ENCODE measurements around the gene SEMG2.
A peak's percentile ranks its signal among the peaks of the same experiment; 100 is the strongest.

The SEMG2 gene

DNA sequence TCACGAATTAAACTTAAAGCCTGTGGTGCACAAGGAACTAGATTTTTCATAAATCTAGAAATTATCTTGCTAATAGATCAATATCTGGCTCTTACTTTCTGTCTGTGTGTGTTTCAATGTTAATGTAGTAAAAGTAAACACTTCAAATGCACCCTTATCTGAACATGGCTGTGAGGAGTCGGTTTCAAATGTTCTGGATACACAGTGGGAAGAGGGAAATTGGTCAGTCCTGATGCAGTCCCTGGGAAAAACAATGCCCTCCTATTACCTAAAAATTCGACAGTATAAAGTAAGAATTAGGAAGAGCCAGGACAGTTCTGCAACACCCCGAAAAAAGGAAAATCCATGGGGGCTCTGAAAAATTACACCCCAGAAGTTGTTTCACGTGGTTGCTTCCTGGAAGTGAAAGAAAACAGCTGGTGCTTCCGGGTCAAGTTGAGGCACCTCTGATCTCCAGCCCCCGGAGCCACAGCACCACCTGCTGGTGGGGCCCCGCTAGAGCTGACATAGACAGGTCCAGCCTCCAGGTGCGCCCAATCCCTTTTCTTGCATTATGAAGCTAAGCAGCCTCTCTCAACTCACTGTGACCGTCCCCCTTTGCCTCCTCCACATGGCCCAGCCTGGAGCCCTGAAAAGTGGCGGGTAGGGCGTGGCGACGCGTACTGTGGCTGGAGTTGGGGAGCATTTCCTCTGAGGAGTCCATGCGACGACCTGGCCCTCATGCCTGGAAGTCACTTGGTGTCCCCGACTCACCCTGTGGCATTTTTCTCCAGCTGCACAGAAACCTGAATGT is 8.3 kb downstream of the SEMG2 start:
- peak; percentile 6 for DNase-seq

- DNase-seq = no peak
Observed at GRCh38 chr20:45230631-45231030, 9.5 kb downstream of the SEMG2 start.

DNA sequence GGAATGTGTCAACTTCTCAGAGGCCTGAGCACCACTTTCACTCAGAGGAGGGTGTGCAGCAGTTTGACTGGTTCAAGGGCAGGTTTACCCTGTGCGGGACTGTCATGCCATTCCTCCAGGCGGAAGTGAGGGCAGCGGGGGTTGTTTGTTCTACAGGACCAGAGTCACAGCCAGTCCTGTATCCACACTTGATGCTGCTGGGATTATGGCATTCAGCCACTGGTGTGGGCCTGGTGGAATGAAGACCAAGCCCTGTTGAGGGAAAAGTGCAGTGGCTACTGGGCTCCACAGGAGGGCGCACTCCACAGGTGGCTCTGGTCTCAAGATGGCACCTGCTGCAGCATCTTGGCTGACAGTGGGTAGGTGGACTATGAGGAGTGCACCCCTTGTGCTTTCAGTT is 14.8 kb downstream of the SEMG2 start:
- DNase-seq = no peak

DNA sequence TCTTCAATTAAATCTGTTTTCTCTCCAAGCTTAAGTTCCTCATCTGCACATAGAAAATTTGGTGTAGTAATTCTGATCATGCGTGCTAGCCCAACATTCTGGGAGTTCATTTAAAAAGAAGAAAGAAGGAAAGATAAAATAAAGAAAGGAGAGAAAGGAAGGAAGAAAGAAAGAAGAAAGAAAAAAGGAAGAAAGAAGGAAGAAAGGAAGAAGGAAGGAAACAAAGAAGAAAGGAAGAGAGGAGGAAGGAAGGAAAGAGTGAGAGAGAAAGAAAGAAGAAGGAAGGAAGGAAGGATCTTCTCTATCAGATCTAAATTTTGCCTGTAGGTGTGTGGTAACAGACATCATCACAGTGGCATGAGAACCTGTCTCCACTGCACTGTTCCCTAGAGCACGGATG is 17.0 kb downstream of the SEMG2 start:
- no peak for DNase-seq

GRCh38 chr20:45246109-45246508 is 24.9 kb downstream of the SEMG2 start:
- no peak for DNase-seq

GRCh38 chr20:45247865-45248264 is 26.7 kb downstream of the SEMG2 start:
- DNase-seq = no peak

GRCh38 chr20:45248609-45249008 is 27.4 kb downstream of the SEMG2 start:
- no peak for DNase-seq

DNA sequence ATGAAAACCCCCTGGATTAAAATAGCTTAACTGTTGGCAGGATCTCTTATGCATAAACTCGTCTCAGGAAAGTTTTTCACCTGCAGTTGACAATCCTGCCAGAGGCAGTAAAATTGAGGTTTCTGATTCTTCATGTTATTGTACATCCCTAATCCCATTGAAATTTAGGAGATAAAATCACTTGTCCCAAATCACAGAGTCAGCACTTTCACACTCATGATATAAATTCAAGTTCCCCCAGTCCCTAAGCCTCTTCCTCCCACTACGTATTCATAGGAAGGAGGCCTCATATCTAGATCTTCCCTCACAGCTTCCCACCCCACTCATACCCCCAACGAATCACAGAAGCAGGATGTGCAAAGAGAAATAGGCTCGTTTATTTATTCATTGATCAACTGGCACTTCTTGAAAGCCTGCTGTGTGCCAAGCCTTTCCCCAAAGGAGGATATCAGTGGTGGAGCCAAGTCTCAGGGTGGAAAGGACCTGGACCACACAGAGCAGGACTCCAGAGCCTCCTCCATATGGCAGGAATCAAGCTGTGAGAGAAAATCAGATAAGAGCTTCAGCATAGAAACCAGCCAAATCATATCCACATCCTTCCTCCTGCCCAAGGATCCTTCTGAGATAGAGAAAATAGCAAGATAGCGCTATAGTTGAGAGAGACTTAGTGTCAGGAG is 30.8 kb downstream of the SEMG2 start:
- DNase-seq = no peak

- DNase-seq = no peak
Observed at GRCh38 chr20:45253261-45253660, 32.1 kb downstream of the SEMG2 start.

- DNase-seq = no peak
Observed at GRCh38 chr20:45254383-45255262, 33.5 kb downstream of the SEMG2 start, which contains the start of gene SLPI. Gene SLPI, minus strand, starts transcription at chr20:45254564. Its CDS starts 21 bp downstream, at chr20:45254543.

DNA sequence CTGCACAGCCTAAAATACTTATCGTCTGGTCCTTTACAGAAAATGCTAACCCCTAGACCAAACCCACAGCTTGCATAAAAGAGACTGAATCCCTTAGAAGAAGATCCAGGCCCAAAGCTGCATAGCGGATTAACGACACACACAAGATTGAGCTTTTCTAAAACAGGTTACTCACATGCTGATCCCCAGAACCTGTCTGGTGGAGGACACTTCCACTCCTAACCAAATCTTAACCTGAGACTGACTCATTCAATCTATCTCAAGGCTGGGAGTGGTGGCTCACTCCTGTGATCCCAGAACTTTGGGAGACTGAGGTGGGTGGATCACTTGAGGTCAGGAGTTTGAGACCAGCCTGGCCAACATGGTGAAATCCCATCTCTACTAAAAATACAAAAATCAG is 36.0 kb downstream of the SEMG2 start:
- no peak for DNase-seq

DNA sequence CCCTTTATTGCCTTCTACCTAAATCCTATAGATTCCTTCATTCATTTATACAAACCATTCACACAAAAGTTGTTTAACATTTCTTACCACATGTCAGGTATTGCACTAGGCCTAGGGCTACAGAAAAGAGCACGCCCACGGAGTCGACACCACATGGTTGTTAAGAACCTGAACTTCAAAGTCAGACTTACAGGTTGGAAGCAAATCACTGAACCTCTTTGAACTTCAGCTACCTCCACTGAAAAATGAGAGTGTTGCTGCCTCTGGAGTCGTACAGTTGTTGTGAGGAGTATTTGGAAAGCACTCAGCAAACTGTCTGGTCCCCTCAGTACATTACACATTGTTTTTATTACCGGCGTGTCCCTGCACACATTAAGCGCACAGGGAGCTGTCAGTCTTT is 36.5 kb downstream of the SEMG2 start:
- DNase-seq = no peak

- no peak for DNase-seq
Observed at GRCh38 chr20:45258259-45258658, 37.1 kb downstream of the SEMG2 start.

- no peak for DNase-seq
Observed at GRCh38 chr20:45258664-45259063, 37.5 kb downstream of the SEMG2 start.

GRCh38 chr20:45263556-45264266 is 42.5 kb downstream of the SEMG2 start:
- no peak for DNase-seq

DNA sequence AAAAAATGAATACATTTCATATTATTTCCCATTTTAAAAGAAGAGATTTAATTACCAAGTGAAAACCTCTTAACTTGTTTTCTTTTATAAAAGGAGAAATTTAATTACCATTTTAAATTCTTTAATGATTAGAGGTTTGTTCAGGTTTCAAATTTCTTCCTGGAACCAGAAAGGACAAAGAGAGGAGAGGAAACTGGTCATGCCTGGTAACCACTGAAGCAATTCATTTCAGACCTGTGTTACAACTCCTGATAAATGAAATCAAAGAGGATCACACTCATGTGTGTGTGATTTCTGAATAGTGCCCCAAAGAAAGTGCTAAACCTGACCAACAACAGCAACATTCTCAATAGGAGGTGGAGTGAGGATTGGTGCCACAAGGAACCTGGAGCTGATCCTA is 45.8 kb downstream of the SEMG2 start:
- no peak for DNase-seq

DNA sequence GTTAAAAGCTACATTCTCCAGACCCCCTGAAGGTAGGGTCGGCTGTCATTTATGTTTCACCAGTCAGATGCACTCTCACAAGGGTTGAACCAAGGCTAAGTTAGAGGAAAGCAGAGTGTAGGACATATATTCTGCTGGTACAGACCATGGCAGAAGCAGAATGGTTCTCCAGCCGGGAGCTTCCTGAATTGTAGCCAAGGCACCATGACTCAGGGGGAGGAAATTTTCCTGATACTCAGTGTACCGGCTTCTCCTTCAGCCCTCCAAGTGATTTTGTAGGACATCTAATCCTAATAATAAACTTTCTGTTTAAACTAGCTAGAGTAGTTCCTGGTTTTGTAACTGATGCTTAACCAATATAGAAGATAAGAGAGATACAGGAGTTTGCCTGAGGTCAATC is 47.4 kb downstream of the SEMG2 start:
- no peak for DNase-seq

DNA sequence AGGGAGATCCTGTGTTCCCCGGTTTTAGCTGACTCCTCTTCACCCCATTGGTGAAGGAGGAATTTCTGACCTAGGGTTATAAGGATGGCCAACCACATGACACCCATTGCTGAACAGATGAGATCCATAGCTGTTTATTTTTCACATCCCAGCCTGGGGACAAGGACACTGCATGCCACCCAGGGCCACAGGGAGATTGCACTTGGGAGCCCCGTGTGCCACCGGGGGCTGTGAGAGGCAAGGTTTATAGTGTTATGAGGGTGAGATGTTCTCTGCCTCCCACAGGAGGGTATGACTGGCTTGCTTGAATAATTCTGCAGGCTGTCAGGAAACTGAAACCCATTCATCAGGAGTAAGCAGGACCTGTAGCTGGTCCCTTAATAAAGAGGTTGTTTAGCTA is 47.9 kb downstream of the SEMG2 start:
- DNase-seq = no peak

GRCh38 chr20:45269754-45270270 is 48.6 kb downstream of the SEMG2 start:
- DNase-seq = no peak

All from CD4-positive, alpha-beta T cell treated with Interferon gamma for 1 hour (primary cell).